ENCODE measurements around the gene KIAA0825.

KIAA0825 gene

DNA sequence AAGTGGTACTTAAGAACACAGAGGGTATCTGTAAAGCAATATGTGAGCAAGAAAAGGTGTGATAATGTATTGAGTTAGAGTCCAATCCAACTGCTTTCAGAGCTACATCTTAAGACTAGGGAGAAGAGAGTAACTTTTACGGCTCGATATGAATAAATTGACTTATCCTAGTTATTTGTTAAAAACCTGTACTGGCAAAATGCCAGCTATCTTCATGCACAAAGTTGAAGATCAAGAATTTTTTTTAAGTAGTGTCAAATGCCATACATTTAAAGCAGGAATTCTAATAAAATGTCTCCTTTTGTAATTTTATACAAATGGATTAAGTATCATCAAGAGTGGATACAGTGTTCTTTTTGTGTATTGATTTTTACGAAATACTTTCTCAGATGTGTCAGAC lies 305.2 kb downstream of the KIAA0825 start:
- no peak for DNase-seq (ENCODE audit: low read depth)

DNA sequence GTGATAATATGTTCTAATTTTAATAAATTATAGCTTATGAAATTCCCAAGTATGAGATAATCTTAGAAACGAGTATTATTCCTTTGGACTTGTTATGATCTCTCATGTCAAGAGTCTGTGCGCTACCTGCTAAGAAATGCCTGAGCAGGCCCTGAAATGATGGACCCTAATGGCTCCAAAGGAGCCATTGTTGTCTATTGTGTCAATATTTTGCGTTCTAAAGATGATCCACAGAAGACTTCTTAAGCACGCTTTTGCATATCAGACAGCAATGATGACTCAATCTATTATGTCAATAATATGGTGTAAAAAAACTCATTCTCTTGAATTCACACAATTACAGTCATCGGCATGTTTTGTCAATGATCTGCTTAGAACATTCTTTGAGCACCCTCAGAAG lies 306.1 kb downstream of the KIAA0825 start:
- DNase-seq (ENCODE audit: low read depth) = no peak

DNA sequence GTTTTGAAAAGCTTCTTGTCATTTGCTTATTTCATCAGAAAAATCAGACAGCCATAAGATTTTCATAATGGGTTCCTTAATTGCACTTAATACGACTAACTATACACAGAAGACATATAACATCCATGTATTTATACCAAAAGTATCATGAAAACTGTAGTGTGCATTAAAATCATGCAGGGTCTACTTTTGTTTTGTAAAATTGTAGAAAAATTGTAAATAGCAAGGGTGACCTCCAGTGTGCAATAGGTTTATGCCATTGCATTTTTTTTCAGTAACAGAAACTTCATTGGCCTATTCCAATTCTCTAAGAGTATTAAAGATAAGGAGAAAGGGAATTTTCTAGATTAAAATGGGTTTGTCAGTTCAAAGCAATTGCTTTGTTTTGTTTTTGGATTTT lies 307.6 kb downstream of the KIAA0825 start:
- DNase-seq (ENCODE audit: low read depth) = no peak

DNA sequence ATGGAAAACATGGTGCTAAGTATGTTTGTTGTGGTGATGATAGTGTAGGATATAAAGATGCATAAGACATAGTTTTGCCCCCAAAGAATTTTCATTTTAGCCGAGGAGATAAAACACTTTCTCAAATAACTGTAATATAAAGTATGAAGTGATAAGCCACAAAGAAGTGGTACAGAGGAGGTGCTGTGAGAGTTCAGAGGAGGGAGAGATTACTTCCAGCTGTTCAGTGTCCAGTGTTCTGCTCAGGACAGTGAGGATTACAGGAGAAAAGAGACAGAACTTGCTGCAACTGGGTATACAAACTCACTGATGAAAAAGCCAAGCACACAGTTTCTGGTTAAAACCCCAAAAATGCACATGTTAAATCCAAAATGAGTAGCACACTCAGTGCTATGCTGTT lies 309.3 kb downstream of the KIAA0825 start:
- no peak for DNase-seq (ENCODE audit: low read depth)

DNA sequence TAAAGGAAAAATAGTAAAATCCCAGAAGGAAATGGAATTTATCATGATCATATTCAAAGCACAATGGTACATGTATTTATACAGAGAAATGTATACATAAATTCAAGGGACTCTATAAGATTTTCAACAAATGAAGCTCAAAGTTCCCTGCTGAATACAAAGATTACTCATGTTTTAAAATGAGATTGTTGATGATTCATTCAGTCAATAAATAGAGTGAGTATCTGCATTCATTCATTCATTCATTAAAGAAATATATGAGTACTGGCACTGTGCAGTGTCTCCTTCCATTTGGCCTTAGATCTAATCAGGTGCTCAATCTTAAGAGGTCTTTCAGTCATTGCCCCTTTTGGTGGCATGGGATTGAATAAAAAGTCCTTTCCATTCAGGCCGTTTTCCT lies 310.0 kb downstream of the KIAA0825 start:
- DNase-seq (ENCODE audit: low read depth) = no peak

GRCh38 chr5:94304146-94304545 lies 314.3 kb downstream of the KIAA0825 start:
- DNase-seq (ENCODE audit: low read depth) = no peak

GRCh38 chr5:94288937-94289336 lies 329.5 kb downstream of the KIAA0825 start:
- no peak for DNase-seq (ENCODE audit: low read depth)

DNA sequence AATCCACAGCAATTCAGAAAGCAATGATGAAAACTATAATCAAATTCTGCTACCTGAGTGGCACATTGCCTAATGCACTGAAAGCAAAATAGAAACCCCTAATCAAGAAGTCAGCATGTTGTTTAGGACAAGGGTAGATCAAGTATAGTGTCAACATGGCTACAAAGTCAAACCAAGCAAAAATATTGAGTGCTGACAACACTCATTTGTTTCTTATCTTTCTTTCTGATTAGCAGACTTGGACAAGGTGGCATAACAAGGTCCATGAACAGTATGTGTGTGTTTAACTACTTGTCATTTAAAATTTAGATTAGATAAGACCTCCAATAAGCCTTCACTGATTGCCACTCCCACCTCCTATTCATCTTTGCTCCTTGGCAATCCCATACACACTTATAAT lies 332.4 kb downstream of the KIAA0825 start:
- DNase-seq (ENCODE audit: low read depth) = no peak

DNA sequence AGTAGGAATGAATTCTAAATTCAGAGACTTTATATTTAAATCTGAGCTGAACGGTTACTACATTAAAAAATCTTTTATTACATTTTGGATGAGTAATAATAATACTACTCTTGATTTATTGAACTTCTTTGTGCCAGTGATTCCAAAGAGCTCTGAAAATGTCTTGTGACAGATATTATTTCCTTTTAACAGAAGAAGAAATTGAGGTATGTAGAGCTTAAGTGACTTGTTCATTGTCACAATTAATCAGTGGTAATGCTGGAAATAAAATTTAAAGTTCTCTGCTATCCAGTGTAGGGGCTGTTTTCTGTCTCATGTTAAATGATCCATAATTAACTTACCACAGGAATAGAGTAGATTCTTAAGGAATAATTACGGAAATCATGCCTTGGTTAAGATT lies 335.3 kb downstream of the KIAA0825 start:
- no peak for DNase-seq (ENCODE audit: low read depth)

DNA sequence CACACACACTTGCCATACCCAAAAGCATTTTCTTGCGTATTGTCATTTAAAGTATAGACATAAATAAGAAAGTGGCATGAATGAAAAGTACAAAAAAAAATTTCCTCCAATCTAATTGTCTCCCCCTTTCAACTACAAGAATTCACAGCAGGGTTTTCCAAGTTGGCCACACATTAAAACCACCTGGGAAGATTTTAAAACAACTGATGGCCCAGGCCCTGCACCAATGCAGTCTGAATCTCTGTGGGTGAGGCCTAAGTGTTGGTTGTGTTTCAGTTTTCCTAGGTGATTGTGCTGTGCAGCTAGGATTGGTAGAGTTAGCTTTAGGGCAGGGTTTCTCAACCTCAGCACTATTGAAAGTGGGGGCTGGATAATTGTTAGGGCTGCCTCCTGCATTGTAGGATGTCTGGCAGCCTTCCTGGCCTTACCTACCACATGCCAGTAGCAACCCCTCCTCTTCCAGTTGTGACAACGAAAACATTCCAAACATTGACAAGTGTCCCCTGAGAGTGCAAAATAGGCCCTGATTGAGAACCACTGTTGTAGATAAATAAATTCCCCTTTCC lies 337.1 kb downstream of the KIAA0825 start:
- DNase-seq (ENCODE audit: low read depth) = no peak

GRCh38 chr5:94276751-94277150 lies 341.7 kb downstream of the KIAA0825 start:
- DNase-seq (ENCODE audit: low read depth) = no peak

DNA sequence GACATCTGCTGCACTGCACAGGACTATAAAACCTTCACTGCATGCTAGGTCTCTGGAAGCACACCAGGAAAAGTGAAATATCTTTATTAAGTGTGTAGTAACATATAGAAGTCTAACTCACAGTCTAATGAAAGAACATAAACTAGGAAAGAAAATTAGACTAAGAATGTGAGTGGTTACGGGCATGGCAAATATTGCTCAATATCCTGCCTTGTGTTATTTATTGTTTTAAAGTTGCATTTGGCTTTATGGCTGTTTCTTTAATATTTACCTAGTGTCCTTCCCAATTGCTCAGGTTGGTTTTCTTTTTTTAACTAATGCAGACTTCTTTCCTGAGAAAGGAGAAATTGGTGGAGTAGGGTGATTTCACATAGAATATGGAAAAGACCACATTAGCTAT lies 342.4 kb downstream of the KIAA0825 start:
- no peak for DNase-seq (ENCODE audit: low read depth)

GRCh38 chr5:94274707-94275106 lies 343.7 kb downstream of the KIAA0825 start:
- DNase-seq (ENCODE audit: low read depth) = no peak

- DNase-seq (ENCODE audit: low read depth) = no peak
Observed at GRCh38 chr5:94268226-94268625, 350.2 kb downstream of the KIAA0825 start.

DNA sequence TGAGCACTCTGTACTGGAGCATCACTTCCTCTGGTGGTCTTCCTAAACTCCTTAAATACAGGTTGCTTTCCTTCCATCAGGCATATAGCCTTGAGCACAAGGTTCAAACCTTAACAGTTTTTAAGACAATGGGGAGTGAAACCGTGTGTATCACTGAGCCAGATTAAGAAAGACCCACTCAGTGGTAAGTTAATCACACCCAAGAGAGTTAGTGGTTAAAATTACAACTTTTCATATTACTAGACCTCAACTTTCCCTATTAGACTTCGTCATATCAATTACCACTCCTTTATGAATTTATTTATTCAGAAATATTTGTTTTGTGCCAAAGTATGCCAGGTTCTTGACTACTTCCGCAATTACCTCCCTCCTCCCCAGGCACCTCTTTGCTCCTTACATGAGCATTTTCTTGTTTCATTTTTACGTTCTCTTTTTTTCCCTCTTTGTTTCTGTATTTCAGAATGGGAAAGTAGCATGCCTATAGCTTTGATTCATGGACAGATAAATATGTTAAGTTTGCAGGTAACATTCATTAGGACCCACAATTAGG lies 351.0 kb downstream of the KIAA0825 start:
- DNase-seq (ENCODE audit: low read depth) = no peak

- DNase-seq (ENCODE audit: low read depth) = no peak
Observed at GRCh38 chr5:94266170-94266569, 352.2 kb downstream of the KIAA0825 start.

- DNase-seq (ENCODE audit: low read depth) = no peak
Observed at GRCh38 chr5:94263068-94263467, 355.3 kb downstream of the KIAA0825 start.

- no peak for DNase-seq (ENCODE audit: low read depth)
Observed at GRCh38 chr5:94260096-94260495, 358.3 kb downstream of the KIAA0825 start.

DNA sequence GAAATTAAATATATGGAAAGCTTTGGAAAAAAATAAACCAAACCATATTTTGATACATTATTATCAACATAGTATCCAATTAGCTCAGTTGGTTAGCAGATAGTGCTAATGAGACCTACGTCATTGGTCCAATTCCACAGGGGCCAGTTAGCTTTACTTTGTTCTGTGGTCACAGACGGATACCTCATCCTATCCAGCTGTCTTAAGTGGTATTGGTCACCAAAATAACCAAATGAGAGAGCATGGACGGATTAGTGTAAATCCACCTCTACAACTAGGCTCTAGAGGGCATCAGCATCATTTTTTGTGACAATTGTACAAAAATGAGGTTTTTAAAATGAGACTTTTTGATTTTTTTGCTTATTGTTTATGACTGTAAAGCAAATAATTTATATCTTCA lies 364.2 kb downstream of the KIAA0825 start:
- DNase-seq (ENCODE audit: low read depth) = no peak

- no peak for DNase-seq (ENCODE audit: low read depth)
Observed at GRCh38 chr5:94250985-94251384, 367.4 kb downstream of the KIAA0825 start.

GRCh38 chr5:94249430-94249829 lies 369.0 kb downstream of the KIAA0825 start:
- DNase-seq (ENCODE audit: low read depth) = no peak

GRCh38 chr5:94248175-94248875 lies 370.1 kb downstream of the KIAA0825 start:
- DNase-seq (ENCODE audit: low read depth) = no peak

GRCh38 chr5:94245608-94246007 lies 372.8 kb downstream of the KIAA0825 start:
- DNase-seq (ENCODE audit: low read depth) = no peak

DNA sequence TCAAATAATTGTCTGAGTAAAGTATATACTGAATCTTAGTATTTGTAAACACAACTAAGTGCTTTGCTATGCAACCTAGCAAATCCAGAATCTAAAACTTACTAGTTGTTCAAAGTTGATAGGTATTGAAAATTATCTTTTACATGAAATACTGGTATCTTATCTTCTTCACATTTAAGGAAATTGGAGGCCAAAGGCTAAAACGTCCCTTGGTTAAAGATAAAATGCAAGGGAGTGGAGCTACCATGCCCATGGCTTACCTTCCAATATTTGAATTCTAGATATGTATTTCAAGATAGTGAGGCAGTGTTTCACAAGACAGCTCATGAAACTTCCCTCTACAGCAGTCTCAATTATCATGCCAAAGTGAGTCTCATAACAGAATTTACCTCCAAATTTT lies 373.5 kb downstream of the KIAA0825 start:
- no peak for DNase-seq (ENCODE audit: low read depth)
